GM19467 (cell line): ENCODE measurements around the gene CLCN1.
"Not testable (repeated sequence)": the region's sequence is repeated elsewhere in the genome, so short reads cannot be mapped to it uniquely, and the experiment has no call there.

Experiments used
- ATAC-seq: cut with Tn5 transposase; IDR thresholded peaks from one replicate; pipeline ENCODE4 v1.9.1; 2021; ENCODE audit warnings: mild to moderate bottlenecking, moderate library complexity; ENCODE audit not compliant: unreplicated experiment

CLCN1 gene

DNA sequence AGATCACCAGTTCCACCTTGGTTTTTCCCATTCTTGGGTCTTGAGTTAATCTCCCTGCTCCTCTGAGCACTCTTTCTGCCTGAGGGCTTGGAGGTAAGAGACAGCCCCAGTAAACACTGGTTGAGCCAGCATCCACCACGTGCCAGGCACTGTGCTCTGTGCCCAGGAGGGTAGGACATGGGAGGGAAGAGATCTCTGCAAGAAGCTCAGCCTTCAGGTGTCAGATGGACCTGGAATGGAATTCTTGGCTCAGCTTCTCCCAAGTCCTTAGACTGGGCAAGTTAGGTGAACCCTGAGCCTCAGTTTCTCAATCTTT lies 67.7 kb downstream of the CLCN1 start:
- no peak for ATAC-seq

DNA sequence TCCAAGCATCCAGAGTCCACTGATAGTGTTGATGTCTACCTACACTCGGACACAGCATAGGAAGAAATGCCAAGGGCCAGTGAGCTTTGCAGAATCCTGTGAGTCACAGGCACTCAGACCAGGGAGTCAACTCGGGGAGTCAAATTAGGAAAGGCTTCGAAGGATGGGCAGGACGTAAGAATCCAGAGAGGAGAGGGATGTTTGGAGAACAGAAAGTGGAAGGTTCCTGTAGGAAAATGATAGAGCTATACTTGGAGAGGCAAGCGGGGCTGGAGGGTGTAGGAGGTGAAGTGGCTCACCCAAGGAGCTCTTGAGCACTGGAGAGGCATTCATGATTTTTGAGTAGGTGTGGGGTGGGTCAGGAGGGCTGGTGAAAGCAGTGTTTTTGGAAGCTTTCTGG lies 68.2 kb downstream of the CLCN1 start:
- no peak for ATAC-seq

GRCh38 chr7:143384661-143385631 lies 69.0 kb downstream of the CLCN1 start:
- no peak for ATAC-seq

DNA sequence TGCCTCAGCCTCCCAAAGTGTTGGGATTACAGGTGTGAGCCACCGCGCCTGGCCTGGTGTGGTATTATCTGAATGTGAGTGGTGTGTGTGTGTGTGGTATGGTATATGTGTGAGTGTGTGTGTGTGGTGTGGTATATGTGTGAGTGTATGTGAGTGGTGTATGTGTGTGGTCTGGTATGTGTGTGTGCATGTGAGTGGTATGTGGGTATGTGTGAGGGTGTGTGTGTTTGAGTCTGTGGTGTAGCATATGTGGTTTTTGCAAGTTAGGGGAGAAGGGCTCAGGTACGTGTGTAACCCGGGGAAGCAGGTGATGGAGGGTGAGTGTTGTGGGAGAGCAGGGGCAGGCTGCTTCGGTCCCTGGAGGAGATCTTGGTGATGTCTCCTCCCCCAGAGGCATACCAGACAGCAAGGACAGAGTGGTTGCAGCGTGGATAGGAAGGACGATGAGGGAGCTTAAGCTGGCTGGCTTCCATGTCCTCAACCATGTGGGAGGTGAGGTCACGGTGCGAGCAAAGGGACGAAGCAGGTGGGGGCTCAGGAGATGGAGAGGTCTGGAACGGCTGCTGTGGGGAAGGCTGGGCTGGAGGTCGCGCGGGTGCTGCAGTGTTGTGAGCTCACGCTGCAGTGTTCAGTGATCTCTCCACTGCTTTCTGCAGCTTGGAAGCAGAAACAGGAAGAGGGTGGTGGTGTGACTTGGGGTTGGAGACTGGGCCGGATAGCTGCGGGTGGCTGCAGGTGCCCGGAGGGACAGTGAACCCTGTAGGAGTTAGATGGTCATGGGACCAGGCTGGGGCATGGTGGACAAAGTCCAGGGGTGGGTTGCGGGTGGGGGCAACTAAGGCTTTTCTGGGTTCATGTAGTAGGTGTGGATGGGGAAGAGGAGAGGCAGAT lies 70.2 kb downstream of the CLCN1 start:
- ATAC-seq = no peak

DNA sequence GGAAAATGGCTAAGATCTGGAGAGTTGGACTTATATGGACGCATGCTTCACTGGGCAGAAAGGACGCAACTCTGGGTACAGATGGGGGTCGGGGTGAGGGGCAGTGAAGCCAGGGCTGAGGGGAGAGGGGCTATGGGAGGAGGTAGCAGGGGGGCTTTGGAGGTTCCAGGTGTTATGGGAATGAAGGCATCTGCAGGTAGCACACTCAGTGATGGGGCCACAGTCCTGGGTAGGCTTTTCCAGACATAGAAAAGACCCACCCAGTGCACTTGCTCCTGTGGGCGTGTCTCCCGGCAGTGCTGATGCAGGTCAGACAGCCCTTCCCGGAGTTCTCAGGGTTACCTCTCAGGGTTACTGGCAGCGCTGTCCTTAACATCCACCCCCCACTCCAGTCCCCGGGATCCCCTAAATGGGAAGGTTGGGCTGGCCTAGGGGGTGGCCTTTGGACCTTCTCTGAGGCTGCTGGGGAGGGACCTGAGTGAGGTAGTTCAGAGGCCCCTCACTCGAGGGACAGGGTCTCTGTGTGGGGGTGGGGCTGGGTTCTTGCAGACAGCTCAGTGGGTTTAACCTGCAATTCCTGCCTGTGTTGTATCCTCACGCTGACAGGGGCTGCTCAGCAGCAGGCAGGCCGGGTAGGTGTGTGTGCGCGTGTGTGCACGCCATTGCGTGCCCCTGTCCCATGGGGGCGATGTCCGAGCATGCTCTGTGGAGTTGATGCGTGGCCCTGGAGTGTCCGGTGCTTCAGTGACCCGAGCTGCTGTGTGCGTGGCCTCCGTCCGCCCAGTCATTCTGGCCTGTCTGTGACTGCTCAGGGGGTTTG lies 71.5 kb downstream of the CLCN1 start:
- no peak for ATAC-seq

GRCh38 chr7:143388051-143388450 lies 72.1 kb downstream of the CLCN1 start:
- ATAC-seq = no peak

- ATAC-seq = no peak
These were observed 72.7 kb downstream of the CLCN1 start for GRCh38 chr7:143388491-143389101.

DNA sequence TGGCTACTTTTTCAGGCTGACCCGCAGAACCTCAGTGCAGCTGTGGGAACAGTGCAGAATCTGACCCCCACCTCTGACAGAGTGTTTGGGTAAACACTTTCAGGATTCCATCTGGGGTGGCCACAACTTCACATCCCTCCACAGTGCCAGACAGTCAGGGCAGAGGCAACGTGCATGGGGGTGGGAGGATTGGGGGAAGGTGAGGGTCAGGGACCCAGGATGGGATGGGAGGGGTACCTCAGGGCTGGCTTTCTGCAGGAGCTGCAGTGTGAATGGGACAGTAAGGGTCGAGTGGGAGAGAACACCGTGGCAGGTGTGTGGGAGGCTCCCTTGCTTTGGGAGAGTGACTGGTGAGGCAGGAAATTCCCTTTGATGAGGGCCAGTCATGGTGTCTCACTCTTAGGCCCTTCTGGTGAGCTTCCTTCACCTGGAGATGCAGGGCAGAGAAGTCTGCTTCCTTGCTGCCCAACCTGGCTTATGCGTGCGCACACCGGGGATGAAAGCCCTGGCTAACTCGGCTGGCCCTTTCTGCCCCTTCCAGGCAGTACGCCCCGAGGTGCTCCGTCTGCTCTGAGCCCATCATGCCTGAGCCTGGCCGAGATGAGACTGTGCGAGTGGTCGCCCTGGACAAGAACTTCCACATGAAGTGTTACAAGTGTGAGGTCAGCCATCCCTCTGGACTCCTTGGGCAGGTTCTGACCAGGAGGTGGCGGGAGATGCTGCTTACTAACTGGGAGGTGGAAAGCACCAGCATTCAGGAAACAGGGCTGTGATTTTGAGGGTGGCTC lies 73.6 kb downstream of the CLCN1 start:
- ATAC-seq = no peak

GRCh38 chr7:143390104-143390772 lies 74.3 kb downstream of the CLCN1 start:
- no peak for ATAC-seq

DNA sequence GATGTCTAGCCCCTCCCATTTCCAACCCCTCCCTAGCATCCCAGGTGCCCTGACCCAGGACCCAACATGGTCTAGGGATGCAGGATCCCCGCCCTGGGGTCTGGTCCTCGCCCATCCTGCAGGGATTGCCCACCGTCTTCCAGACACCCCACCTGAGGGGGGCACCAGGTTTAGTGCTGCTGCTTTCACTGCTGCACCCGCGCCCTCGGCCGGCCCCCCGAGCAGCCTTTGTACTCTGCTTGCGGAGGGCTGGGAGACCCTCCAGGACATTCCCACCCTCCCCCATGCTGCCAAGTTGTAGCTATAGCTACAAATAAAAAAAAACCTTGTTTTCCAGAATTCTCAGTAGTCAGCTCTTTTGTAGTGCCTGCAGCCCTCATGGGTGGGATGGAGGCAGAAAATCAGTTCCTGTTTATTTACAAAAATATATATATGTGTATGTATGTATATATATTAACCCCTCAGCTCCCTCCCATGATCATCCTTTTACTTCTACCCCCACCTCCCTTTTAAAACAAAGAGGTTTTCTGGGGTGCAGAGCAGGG lies 74.9 kb downstream of the CLCN1 start:
- no peak for ATAC-seq

DNA sequence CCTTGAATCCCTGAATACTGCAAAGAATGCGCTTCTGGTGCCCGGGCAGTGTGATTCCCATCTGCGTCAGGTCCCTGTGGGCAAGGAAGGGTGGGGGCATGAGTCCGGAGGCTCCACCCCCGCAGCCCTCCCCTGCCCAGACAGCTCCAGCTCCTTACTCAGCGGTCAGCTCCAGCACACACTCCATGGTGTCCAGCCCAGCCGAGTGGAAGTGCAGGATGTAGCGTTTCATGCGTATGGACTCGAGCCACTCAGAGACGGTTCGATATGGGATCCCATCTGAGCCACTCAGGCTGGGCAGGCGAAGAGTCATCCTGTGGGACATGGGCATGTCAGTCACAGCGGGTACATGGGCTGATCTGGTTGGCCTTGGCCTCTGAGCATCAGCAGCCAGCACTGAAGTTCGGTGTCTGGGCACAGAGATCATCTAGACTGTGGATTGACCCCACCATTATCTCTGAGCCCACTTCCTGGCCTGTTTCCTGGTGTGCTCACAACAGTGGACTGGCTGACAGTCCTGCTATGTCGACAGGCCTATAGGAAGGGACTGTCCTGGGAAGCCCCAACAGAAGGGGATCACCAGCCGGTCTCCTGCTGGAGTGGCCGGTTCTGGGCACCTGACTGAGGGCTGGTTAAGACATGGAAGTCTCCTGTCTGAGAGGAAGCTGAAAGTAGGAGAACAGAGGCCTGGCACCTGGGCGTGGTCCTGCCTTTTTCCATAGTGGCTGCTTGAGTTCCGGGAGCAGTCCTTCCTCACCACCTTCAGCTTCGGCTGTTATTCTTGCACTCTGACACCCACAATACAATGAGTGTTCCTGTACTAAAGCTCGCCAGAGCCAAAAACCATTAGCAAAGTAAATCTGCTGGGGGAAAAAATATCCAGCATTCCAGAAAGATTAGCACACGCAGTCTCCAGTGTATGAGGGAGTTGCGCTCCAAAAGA lies 75.8 kb downstream of the CLCN1 start:
- ATAC-seq = no peak

- not testable (repeated sequence) for ATAC-seq
These were observed 76.5 kb downstream of the CLCN1 start for GRCh38 chr7:143392427-143392826.

DNA sequence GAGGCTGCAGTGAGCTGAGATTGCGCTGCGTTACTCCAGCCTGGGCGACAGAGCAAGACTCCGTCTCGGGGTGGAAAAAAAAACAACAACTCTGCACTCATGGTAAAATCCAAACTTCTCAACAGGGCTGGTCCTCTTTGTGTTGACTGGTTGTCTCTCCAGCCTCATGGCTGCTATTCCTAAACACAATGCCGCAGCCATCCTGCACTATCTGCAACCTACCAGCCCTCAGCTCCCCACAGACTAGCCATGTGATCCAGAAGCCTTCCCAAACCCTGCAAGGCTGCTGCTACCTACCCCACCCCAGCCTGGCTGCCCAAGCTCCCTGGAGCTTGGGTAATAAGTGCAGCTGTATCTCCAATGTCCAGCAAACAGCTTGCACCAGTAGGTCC lies 77.0 kb downstream of the CLCN1 start:
- ATAC-seq = no peak

DNA sequence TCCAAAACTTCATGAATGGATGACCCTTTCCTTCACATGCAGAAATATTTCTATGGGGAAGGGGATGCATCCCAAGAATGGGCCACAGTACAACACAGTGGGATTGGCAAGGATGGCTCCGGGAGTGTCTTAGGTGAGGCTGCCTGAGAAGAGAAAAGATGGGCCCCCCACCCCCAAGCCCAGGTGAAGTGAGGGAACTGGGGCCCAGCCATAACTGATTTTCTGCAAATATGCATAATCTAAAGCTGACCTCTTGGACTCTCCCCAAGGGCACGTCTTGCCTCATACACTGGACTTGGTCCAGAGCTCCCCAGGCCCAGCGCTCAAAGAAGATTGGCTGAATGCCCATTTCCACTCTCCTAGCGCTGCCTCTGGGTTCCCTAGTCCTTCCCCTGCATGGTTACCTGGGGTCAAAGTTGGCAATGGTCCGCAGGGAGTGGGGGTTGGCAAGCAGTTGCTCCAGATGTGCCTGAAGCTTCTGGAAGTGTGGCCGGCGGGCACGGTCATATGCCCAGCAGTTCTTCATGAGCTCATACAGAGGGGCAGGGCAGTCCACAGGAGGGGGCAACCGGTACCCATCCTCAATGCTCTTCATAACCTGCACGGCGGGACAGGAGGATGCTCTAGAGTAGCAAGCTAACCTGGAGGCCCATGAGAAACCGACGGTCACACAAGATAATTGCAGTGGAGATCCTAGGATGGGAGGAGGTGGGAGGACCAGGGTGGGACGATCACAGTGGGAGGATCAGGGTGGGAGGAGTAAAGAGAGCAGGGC lies 77.5 kb downstream of the CLCN1 start:
- ATAC-seq = no peak

- no peak for ATAC-seq
These were observed 78.2 kb downstream of the CLCN1 start for GRCh38 chr7:143394068-143394467.

GRCh38 chr7:143394777-143395176 lies 78.9 kb downstream of the CLCN1 start:
- no peak for ATAC-seq
